Stomach smooth muscle (tissue), 2 donors: ENCODE measurements around the gene C16orf92.

Experiments used
- H3K27ac ChIP-seq: one replicate; pipeline ENCODE4 v1.7.0; 2013; ENCODE audit warnings: mild to moderate bottlenecking, low read length, inconsistent platforms
- H3K27me3 ChIP-seq, 2 donors: one replicate each; pipeline ENCODE4 v1.7.0; 2013; ENCODE audit warnings: low read length in 2 of 2; ENCODE audit not compliant: insufficient read depth in 2 of 2, control insufficient read depth in 1 of 2
- H3K36me3 ChIP-seq, 2 donors: one replicate each; pipeline ENCODE4 v1.7.0; 2013; ENCODE audit warnings: low read length in 2 of 2; ENCODE audit not compliant: control insufficient read depth in 2 of 2, insufficient read depth in 2 of 2
- H3K4me1 ChIP-seq: one replicate; pipeline ENCODE4 v1.7.0; 2013; ENCODE audit warnings: low read length; ENCODE audit not compliant: control insufficient read depth, insufficient read depth
- H3K4me3 ChIP-seq, 2 donors: one replicate each; pipeline ENCODE4 v1.7.0; 2013; ENCODE audit warnings: low read length in 2 of 2
- H3K9ac ChIP-seq, 2 donors: one replicate each; pipeline ENCODE4 v1.7.0; 2013; ENCODE audit warnings: low read length in 2 of 2, mild to moderate bottlenecking in 1 of 2
- H3K9me3 ChIP-seq, 2 donors: one replicate each; pipeline ENCODE4 v1.7.0; 2013; ENCODE audit warnings: low read length in 2 of 2; ENCODE audit not compliant: control insufficient read depth in 2 of 2
- donor health status: healthy.
- donor health status: Pancreatic carcinoma.

The C16orf92 gene

DNA sequence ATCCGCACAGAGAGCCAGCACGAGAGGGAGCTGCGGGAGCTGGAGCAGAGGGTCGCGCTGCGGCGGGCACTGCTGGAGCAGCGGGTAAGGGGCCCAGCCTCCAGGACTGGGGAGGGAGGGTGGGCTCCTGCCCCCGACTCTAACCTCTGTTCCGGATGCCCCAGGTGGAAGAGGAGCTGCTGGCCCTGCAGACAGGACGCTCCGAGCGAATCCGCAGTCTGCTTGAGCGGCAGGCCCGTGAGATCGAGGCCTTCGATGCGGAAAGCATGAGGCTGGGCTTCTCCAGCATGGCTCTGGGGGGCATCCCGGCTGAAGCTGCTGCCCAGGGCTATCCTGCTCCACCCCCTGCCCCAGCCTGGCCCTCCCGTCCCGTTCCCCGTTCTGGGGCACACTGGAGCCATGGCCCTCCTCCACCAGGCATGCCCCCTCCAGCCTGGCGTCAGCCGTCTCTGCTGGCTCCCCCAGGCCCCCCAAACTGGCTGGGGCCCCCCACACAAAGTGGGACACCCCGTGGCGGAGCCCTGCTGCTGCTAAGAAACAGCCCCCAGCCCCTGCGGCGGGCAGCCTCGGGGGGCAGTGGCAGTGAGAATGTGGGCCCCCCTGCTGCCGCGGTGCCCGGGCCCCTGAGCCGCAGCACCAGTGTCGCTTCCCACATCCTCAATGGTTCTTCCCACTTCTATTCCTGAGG, 32.0 kb upstream of the C16orf92 start:
- H3K9me3 ChIP-seq = no peaks in the 10 kb centered on the region
- H3K27ac ChIP-seq = no peak overlapping the region
- peaks cover 13% of the 10 kb centered on the region for H3K4me1 ChIP-seq
- no peak overlapping the region for H3K9ac ChIP-seq
- no peaks in the 10 kb centered on the region for H3K27me3 ChIP-seq
- peaks cover 43 to 47% of the 10 kb centered on the region in 2 donors for H3K36me3 ChIP-seq
- no peak overlapping the region for H3K4me3 ChIP-seq

DNA sequence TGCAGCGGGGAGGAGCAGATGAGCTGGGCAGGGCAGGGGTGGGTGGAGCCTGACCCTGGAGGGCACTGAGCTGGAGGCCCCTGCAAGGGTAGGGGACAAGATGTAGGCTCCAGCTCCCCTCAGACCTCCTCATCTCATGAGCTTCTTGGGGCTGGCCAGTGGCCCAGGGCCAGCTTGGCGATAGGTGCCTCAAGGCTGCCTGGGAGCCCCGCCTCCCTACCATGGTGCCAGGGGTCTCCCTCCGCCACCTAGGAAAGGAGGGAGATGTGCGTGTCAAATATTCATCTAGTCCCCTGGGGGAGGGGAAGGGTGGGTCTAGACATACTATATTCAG, 31.5 kb upstream of the C16orf92 start:
- H3K4me1 ChIP-seq = peaks cover 17% of the 10 kb centered on the region
- peak overlapping the region; percentile 11 for H3K27ac ChIP-seq
- H3K9ac ChIP-seq = no peak overlapping the region
- H3K4me3 ChIP-seq = no peak overlapping the region
- no peaks in the 10 kb centered on the region for H3K9me3 ChIP-seq
- peaks cover 38 to 42% of the 10 kb centered on the region in 2 donors for H3K36me3 ChIP-seq
- H3K27me3 ChIP-seq = no peaks in the 10 kb centered on the region

DNA sequence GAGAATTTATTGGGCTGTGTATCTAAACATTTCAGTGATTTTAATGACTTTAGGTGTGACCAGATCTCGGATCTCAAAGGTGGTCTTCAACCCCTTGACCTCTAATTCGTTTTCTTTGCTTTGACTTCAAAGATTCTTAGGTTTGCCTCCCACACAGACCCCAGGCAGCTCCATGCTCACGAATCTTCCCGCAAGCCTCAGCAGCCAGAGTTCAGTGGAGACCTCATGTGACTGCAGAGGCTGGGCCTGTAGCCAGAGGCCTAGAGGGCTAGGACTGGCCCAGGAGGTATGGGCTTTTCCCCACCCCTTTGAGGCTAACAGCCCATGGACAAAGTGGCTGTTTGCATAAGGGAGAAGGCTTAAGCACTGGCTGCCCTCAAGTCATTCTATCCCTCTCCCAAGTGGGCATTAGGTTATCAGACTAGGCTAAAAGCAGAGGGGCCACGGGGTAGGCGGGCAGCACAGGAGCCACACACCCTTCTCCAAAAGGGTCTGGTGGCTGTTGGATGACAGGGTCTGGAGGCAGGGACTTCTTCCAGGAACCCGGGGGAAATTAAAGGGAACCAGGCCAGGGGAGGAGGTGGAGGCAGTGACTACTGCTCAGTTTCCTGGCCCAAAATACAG, 30.5 kb upstream of the C16orf92 start:
- Histone ChIP-seq H3K9ac (no peak overlapping the region), H3K4me1 (peaks cover 22% of the 10 kb centered on the region), H3K27ac (peak overlapping the region; percentile 11), H3K9me3 (no peaks in the 10 kb centered on the region), H3K4me3 (no peak overlapping the region), H3K36me3 (peaks cover 34 to 37% of the 10 kb centered on the region in 2 donors), H3K27me3 (no peaks in the 10 kb centered on the region)

DNA sequence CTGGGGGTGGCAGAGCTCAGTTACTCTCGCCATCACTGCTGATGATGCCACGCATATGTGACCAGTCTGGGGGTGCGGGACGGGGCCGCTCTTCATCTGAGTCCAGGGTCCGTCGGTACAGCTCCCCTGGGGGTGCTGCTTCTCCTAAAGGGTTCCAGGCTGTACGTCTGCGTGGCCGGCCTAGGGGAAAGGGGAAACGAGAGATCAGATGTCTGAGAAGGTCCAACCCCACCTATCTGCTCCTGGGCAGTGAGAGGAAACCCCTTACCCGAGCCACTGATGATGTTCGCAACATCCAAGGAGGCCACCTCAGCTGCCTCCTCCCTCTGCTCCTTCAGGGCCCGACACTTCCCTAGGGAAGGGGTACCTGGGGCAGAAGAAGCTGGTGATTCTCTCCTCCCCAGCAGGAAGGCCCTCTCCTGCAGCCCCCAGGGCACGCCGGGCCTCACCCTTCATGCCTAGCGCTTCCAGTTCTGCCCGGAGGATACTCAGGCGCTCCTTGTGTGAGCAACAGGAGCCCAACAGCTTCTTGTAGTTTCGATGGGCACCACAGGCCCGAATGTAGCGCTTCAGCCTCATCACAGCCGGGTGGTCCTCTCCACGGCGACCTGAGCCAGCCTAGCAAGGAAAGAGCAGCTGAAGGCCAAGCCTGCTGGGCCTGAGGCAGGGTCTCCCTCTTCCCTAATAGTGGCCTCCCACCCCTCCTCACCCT, 29.7 kb upstream of the C16orf92 start:
- Histone ChIP-seq H3K9me3 (no peaks in the 10 kb centered on the region), H3K36me3 (peaks cover 32 to 34% of the 10 kb centered on the region in 2 donors), H3K4me1 (peaks cover 22% of the 10 kb centered on the region), H3K4me3 (no peak overlapping the region), H3K27me3 (no peaks in the 10 kb centered on the region), H3K9ac (no peak overlapping the region), H3K27ac (no peak overlapping the region)

DNA sequence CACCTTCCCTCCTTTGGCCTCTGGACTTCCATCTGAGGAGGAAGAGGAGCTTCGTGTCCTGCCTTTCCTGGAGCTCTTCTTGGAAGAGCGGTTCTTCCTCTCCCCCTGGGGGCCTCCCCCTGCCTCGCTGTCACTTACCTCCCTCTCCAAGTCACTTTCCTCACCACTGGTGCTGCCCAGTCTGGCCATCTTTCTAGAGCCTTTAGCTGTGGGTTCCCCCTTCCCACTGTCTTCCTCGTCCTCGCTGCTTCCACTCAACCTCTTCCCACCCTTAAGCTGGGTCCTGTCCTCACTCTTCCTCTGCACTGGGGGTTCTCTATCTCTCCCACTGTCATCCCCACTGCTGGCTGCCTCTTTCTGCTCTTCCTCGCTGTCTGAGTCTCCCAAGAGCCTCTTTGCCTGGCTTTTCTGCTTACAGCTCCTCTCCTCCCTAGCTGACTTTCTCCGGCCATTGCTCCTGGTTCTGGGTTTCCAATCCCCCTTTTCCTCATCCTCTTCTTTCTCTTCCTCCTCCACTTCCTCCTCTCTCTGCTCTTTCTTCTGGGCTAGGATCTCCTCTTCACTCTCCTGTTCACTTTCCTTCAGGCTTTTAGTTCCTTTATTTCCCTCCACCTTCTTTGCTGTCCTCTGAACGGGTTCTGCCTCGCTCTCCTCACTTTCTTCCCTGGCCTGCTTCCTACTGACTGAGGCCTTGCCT, 28.9 kb upstream of the C16orf92 start:
- peak overlapping the region in 1 of 2 donors; percentile 96 for H3K4me3 ChIP-seq
- H3K4me1 ChIP-seq = peaks cover 22% of the 10 kb centered on the region
- peak overlapping the region; percentile 99 for H3K27ac ChIP-seq
- peak overlapping the region; percentile 96 to 98 for H3K9ac ChIP-seq
- peaks cover 28 to 32% of the 10 kb centered on the region in 2 donors for H3K36me3 ChIP-seq
- no peaks in the 10 kb centered on the region for H3K9me3 ChIP-seq
- H3K27me3 ChIP-seq = no peaks in the 10 kb centered on the region

DNA sequence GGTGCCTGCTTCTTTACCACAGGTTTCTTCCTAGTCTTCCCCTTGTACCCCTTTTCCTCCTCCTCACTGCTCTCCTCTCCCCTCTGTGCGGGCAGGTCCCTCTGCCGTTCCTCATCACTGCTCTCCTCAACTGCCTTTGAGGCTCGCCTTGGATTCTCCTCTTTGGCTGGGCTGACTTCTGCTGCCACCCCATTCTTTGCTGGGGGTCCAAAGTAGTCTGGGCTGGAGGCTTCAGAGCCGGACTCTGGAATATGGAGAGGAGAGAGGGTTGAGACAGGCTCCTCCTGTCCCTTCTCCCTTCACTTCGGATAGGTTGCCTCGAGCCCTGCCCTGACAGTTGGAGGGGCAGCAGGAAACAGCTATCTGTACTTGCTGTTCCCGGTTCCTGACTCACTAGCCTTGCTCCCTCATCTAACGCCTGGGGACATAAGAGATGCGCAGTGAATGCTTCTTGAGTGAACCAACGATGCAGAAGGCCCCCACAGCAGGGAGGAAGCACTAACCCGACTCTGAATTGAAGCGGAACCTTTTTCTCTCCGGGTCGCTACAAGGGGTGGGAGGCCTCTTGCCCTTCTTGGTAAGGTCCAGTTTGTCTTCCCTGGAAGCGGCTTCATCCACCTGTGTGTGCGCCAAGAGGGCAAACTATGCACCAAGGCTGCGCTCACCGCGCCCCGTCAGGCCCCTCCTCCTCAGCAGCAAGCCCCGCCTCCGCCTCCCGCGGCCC, 28.2 kb upstream of the C16orf92 start:
- Histone ChIP-seq H3K4me3 (peak overlapping the region; percentile 89 to 96), H3K36me3 (peaks cover 21 to 28% of the 10 kb centered on the region in 2 donors), H3K9ac (peak overlapping the region; percentile 96 to 98)

DNA sequence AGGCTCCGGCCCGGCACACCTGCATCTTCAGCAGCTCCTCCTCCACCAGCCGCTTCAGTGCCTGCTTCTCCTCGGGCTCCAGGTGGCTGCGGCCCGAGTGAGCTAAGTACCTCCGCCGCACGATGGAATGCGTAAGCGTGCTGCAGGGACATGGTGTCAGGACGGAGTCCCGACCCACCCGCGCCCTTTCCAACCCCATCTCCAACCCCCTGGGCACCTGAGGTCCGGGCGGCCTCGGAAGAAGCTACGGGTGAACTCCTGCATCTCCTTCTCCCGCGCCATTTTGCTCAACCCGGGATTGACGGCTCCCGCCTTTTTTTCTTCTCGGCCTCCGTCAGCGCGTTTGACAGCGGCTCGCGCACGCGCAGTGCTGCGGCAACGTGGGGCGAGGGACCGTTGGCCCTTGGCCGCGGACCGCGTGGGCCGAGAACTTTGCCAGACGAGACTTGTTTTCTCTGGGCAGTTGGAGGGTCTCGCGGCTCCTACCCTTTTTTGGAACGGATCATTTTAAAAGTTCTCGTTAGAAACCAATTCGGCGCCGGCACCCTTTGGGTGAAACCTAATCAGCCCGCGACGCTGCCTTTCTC, 27.6 kb upstream of the C16orf92 start, which contains the start of gene HIRIP3:
Gene HIRIP3 (minus strand): TSS at position 294 of the 587 bp plus-strand sequence. CDS start 12 bp downstream, at position 282.
- Histone ChIP-seq H3K4me1 (peaks cover 22% of the 10 kb centered on the region), H3K4me3 (peak within 1 kb of the TSS; percentile 89 to 96), H3K27me3 (no peaks in the 10 kb centered on the region), H3K27ac (peak within 1 kb of the TSS; percentile 99), H3K9me3 (no peaks in the 10 kb centered on the region), H3K9ac (peak within 1 kb of the TSS; percentile 96 to 98), H3K36me3 (peaks cover 15 to 25% of the 10 kb centered on the region in 2 donors)

More for the DNA sequence above, 28.2 kb upstream of the C16orf92 start:
- Histone ChIP-seq H3K4me1 (peaks cover 22% of the 10 kb centered on the region), H3K27me3 (no peaks in the 10 kb centered on the region), H3K9me3 (no peaks in the 10 kb centered on the region), H3K27ac (peak overlapping the region; percentile 99)

DNA sequence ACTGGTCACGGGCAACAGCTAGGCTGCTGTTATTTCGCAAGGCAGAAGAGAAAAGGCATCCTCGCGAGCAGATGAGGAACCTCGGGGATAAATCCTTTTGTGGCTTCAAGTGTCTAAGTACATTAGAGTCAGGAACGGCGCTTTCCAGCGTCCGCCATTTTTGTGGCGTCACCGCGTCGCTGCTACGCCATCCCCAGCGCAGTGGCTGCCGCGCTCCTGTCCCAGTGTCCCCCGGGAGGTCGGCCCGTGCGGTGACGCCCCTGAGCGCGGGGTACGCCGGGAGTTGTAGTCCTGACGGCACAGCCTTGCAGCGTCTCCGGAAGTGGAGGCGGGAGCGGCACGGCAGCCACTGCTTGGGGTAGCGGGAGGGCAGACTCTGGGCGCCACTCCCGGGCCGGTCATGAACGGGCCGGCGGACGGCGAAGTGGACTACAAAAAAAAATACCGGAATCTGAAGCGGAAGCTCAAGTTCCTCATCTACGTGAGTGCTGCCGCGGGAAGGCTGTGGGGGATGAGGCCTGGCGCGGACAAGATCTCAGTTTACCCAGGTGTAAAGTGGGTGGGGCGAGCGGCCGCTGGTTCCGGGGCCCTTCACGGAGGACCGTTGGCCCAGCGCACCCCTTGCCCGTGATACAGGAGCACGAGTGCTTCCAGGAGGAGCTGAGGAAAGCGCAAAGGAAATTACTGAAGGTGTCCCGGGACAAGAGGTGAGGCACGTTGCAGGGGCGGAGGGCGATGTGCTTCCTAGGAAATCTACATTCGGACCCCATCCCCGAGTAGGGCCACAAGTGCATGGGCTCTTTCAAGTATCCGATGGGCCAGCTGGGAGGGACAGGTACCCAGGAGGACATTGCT, 26.9 kb upstream of the C16orf92 start, which contains the start of gene INO80E:
Gene INO80E (plus strand): TSS at position 331 of the 855 bp plus-strand sequence. CDS start 70 bp downstream, at position 401.
- H3K9me3 ChIP-seq = no peaks in the 10 kb centered on the region
- peaks cover 22% of the 10 kb centered on the region for H3K4me1 ChIP-seq
- H3K9ac ChIP-seq = peak within 1 kb of the TSS; percentile 96 to 98
- peaks cover 13 to 24% of the 10 kb centered on the region in 2 donors for H3K36me3 ChIP-seq
- H3K4me3 ChIP-seq = peak within 1 kb of the TSS; percentile 89 to 96
- peak within 1 kb of the TSS; percentile 99 for H3K27ac ChIP-seq
- no peaks in the 10 kb centered on the region for H3K27me3 ChIP-seq

DNA sequence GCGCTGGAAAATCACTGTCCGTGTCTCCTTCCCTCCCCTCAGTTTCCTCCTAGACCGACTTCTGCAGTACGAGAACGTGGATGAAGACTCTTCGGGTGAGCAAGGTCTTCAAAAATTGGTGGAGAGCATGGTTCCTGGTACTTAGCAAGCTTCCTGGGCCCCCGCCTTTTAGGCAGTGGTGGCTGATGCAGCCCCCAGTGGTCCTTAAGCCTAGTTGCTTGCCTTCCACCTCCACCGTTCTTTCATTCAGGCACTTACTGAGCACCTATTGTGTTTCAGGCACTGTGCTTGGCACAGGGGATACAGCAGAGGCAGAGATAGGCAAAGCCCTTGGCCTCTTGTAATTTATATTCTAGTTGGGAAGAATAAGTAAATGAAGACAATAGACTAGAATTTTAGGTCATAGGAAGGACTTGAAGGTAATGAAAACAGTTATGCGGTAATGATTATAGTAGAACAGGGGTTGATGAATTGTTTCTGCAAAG, 26.2 kb upstream of the C16orf92 start:
- Histone ChIP-seq H3K27ac (no peak overlapping the region), H3K36me3 (peaks cover 13 to 23% of the 10 kb centered on the region in 2 donors)

More for the DNA sequence above, 26.2 kb upstream of the C16orf92 start:
- H3K9me3 ChIP-seq = no peaks in the 10 kb centered on the region
- H3K27me3 ChIP-seq = no peaks in the 10 kb centered on the region
- peaks cover 22% of the 10 kb centered on the region for H3K4me1 ChIP-seq
- peak overlapping the region; percentile 96 to 98 for H3K9ac ChIP-seq
- H3K4me3 ChIP-seq = peak overlapping the region; percentile 89 to 96
